Cerebellar cortex (tissue), 1 donor: Measurements from ENCODE around the gene AGBL4.

ENCODE experiments used
- DNase-seq: peaks from one replicate; pipeline ENCODE4 v3.0.0-alpha.2; 2015; ENCODE audit warnings: low spot score

Gene AGBL4

DNA sequence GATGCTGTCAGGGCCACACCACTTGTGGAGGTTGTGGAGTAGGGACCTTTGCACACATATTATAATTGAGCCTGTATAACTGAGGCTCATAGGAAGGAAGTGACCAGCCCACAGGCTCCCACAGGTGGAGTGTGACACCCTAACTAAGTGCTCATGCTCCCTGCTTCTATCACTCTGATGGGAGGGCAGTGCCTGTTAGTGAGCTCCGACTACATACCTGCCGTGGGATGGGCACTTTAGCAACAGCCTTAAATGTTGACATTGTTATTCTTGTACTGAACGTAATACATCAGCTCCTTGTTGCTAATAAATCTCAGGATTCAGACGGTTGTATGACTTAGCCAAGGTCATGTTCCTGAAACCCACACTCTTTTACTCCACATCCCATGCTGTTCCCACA, 1305.0 kb downstream of the AGBL4 start:
- DNase-seq, result no peak

DNA sequence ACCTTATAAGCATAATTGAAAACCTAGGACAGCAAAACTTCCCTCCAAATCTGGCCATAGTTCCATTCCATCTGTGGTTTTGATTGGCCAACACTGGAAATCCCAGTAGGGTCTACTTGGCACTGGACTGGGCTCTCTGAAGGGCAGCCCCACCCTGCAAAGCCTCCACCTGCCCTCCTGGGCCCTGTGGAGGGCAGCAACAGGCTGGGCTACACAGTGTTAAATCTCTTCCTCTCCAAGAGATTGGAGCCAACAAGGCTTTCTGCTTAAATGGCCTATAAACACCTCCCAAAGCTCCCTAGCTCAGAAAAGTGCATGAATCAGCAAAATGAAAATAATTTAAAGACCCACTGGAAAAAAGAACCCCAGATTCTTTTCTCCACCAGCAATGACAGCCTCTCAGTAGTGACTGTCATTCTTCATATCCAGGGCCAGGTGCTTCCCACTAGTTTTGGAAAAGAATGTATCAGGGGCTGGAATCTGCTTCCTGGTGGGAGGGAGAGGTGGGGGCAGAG, 1305.6 kb downstream of the AGBL4 start:
- DNase-seq, result no peak

DNA sequence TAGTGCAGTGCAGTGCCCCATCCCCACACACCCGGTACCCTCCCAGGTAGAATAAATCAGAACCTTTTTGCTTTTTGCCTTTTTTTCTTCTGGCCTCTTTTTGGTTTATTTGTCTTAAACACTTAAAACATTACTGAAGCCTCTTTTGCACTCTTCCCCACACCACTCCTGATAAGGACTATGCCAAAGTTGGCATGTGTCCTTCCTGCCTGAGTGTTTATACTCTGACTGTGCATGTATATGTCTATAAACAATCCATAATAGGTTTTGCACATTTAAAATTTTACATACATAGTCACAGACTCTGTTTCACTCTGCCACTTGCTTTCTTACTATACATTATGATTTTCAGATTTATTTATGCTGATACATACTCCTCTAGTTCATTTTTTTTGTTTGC, 1306.7 kb downstream of the AGBL4 start:
- no peak for DNase-seq

DNA sequence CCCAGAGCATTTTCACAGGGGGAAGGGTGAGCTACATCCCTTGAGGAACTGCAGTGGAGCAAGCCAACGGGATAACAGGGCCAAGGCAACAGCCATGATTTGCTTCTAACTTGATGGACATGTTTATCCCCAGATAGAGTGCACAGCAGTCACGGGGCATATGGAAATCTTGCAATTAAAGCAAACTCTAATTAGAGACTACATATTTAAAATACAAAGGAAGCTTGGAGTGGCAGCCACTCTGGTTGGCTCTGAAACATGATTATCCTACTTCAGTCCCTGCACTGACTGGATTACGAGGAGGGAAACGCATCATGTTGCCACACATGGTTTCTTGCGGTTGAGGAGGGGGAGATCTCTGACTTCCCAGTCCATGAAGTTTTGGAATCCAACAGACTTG, 1307.8 kb downstream of the AGBL4 start:
- DNase-seq, result no peak

DNA sequence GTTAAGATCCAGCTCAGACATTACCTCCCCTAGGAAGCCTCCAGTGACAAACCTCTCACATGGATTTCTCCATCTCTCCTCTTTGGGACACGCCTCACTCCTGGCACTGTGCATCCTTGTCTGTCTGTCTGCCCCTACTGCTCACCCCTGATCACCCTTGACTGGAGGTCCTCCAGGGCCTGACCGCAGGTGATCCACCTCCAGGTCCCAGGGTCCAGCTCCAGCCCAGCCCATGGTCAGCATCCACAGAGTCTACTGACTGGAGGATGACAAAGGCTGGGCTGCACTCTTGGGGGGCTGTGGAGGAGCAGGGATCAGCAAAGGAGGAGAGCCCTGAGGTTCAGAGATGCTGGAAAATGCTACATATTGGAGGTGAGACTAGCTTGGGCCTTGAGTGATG, 1312.8 kb downstream of the AGBL4 start:
- DNase-seq, result no peak

DNA sequence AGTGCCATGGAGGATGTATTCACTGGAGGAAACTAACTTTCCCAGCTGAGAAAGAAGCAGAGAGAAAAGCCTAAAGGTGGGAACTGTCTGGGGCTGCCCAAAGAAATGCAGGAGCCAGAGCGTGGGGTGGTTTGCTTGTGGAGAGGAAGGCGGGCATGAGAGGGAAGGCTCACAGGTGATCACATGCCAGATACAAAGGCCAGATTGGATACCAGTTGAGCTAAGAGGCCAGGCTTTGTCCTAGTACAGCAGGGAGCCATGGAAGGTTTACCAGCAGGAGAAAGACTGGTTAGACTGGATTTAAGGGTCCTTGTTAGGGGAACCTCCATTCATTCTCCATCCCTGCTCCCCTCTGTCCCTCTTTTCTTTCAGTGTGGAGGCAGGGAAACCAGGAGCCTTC, 1313.4 kb downstream of the AGBL4 start:
- DNase-seq, result no peak

DNA sequence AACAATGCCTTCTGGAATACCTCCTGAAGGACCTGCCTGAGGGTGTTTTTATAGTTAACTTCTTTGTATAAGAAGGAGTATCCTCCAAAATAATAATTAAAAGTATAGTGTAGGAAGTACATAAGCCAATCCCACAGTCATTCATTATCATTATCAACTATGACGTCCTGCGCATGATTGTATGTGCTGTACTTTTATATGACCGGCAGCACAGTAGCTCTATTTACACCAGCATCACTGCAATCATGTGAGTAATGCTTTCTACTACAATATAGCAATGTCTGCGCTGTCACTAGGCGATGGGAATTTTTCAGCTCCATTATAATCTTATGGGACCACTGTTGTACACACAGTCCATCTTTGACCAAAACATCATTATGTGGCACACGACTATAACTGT, 1319.0 kb downstream of the AGBL4 start:
- DNase-seq, result no peak

DNA sequence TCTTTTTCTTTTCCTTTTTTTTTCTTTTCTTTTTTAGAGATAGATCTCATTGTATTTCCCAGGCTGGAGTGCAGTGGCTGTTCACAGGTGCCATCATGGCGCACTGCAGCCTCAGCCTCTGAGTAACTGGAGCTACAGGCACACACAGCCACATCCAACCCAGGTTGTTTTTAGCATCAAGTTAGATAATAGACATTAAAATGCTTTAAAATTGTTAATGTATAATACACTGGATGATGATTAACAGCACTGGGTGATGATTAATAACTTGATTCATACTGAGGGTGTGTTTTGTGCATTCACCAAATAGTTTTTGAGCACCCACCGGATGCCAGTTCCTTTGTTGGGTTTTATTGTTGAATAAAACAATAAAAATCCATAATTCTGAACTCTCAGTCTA, 1322.3 kb downstream of the AGBL4 start:
- DNase-seq, result no peak

DNA sequence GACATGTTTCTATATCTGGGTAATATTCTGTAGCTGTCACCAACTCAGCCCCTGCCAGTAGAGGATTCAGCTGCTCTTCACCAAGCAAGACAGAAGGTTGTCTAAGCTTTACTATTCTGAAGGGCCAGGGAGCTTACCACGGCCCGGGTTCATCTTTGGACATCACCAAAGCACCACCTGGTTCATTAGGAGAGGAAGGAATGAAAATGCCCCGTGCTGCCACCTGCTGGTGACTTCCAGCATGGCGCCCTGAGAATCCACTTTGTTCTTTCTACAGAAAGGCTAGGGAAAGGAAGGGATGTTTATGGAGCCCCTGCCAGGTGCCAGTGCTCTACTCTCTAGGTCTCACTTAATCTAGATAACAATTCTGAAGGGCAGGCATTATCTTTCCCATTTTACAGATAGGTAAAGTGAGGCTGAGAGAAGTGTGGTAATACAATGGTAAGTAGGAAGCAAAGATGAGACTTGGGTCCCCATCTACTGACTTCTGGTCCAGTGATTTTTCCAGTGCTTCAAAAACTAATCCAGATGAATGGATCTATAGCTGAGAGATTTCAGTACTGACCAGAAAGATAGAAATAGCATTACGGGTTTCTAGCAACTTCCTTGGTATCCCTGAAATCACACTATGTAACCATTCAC, 1326.6 kb downstream of the AGBL4 start:
- DNase-seq, result peak; percentile 29

DNA sequence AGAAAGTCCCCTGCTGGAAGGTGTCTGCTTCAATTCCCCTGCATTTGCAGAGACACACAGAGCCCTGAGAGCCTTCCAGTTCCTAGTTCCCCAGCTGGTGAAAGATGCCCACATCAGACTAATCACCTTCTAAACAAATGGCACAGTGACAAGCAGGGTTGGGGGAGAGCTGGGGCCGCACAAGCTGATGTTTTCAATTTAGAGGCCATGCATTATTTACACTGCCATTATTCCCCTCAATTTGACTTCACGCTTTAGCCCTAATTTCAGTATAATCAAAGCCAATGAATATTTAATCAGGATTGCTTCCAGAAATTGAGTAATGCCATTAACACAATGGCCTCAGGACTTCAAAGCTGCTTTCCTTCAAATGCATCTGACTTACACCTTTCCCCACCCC, 1328.6 kb downstream of the AGBL4 start:
- DNase-seq, result no peak

DNA sequence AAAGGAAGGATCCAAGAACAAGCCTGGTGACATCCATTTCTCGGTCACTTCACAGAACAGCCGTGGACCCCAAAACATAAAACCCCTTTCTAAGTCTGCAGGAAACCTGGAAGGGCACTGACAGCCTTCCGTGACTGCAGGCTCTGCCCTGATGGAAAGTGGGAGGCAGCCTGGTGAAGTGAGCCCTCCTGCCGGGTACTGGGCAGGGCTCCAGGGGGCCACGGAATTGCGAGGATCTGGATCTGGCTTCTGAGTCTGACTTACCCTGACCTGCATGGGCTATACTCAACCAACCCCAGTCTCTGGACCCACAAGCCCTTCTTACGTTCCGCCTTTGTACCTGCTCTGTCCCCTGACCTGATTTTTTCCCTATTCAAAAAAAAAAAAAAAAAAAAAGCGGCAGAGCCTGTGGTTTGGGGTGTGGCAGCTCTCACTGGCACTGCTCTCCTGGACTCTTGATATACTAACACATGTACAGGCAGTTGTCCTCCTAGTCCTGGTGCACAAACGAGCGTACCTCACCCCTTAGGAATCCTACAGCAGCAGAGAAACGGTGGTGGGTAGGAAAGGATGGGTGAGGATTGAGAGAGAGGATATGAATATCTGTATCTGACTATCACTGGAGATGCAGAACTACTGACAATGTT, 1330.0 kb downstream of the AGBL4 start:
- no peak for DNase-seq

DNA sequence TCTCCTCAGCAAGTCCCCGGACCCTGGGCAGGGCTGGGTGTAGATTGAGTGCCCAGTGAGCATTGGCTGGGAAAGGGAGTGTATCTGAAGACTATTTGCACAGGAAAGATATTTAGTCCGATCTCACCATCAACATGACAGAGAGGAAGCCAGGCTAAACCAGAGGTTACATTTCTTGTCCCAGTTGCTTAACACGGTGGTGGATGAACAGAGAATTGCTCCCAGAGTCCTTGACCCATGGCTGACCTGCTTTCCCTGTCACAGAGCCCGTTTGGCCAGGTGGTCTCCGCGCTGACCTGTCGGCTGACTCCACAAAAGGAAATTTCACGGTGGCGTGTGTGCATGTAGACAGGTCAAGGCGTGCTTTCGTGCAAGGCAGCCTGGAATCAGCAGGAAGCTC, 1330.6 kb downstream of the AGBL4 start:
- DNase-seq, result no peak

DNA sequence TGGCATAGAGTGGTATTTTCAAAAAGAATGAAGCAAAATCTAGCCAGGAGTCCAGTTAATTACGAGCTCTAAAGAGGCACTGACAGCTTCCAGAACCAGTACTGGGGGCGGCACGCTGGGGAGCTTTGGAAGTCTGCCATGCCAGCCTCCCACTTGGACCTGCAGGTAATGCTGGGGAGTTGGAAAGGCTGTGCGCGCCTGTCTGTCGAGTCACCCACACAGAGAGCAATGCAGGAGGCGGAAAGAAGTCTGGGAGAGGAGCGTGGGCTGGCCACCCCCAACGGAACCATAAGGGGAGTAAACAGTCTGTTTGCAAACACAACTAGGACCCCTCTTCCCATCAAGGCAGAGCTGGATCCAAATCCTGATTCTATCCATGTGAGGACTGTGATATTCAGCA, 1331.5 kb downstream of the AGBL4 start:
- no peak for DNase-seq

DNA sequence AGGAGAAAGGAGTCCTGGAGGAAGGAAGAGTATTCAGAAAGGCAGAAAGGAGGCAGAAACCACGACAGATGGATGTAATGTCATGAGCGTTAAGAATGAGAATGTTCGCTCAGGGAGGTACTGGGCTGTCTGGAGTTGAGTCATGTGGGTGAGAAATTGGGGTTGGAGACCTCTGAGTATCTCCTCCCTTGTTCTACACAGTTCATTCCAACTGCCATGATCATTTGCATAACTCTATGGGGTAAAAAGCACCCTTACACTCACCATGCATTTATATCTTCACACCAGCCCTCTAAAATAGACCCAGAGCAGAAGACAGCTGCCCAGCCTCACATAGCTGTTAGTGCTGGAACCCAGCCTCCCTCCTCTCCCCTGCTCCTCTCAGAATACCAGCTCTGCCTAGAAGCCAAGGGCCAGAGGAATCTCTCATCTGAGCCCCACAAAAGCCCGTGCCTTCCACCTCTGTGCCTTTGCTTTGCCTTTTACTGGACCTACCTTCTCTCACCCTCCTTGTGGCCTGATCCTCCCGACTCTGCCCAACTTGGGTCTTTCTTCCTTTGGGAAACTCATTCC, 1332.2 kb downstream of the AGBL4 start:
- DNase-seq, result no peak

DNA sequence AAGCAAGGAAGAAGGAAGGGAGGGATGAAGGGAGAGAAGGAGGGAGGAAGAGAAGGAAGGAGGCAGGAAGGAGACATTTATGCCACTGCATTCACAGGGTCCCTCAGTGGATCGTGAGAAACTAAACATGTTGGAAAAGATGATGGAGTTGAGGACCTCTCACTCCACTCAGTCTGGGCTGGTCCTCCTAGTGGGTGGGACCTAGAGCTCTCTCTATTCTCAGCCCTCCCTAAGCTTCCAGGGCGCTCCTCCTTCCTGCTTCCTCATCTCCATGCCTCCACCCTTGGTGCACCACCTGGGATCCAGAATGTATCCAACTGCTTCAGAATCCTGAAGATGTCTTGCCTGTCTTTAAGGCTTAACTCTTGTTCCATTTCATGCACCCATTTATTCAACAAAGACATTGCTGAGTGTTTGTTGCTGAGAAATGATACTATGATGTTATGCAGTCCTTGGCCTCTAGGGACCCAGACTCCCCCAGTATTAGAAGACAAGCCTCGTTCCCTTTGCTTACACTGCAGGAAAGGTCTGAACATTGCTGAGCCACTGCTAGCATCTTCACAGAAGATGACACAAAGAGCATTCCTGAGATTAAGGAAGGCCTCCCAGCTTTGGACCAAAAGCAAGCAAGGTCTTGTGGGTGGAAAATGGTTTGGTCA, 1335.5 kb downstream of the AGBL4 start:
- no peak for DNase-seq

DNA sequence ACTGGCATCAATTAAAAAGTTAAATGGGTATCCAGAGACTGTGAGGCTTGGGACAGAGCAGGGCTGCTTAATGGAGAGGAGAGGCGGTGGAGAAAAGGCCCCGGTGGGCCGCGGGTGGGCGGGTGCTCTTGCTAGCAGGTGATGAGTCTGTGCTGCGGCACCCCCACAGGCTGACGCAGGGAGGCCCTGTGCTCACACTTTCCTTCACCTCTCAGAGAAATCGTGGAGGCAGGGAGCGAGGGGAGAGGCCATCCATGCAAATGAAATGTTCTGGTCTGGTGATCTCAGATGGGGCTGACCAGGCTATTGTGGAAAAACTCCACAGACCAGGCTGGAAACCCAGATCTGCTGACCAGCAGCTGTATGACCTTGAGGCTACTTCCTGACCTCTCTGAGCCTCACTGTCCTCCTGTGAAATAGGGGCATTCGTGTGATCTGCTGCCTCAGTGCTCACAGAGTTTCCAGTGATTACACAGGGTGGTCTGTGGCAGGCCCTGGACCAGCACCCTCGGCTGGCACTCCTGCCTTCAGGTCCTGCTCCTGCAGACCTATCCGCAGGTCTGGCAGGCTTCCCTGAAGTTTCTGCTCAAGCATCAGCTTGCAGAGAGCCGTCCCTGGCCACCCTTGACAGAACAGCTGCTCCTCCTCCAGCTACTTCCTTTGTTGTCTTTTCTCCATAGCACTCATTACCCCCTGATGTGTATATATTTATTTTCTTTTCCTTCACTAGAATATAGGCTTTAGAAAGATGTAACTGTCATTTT, 1336.3 kb downstream of the AGBL4 start:
- DNase-seq, result no peak

DNA sequence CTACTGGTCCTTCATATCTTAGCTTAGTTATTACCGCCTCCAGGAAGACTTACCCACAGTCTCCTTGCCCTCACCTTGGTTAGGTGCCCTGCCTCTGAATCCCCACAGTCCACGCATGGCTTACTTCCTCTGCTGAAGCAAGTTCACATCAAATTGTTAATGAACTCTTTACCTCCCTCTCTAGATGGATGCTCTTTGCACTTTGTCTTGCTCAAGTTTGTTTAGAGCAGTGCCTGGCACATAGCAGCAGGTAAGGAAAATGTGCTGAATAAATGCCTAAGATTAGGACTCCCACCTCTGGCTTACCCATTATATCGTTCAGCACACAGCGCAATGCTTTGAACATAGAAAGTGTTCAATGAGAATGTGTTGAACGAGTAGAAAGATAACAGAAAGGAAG, 1337.6 kb downstream of the AGBL4 start:
- DNase-seq, result no peak

DNA sequence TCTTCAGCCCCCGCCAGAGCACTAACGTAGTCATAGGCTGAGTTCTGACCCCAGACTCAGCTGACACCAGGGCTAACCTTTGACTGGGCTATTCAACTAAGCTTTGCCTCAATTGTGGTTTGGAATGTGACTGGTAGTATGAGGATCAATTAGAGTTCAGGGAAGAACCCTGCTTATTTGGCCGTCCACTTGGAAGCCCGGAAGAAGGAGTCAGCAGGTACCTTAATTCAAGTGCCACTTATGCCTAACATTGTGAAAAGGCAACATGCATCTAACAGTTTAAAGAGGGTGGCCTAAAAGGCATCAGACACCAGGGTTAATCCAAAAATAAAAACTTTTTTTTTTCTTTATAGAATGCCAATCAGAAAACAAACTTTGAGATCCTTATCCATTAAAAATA, 1339.4 kb downstream of the AGBL4 start:
- no peak for DNase-seq

DNA sequence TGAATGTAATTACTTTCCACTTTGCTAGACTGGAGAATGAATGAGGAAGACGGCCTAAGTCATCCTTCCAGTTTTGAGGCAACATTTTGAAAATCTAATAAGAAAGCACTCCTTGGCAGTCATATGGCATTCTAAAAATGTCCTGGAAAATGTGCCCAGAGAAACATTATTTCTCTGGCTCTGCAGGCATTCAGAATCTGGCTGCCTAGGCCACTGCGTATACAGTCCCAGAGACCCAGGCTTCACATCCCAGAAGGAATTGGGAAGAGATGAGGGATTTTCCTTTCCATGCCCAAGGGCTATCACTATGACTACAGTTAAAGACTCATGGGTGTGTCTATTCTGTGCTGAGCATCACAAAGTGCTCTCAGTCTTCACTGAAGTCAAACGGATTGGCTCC, 1339.9 kb downstream of the AGBL4 start:
- no peak for DNase-seq

DNA sequence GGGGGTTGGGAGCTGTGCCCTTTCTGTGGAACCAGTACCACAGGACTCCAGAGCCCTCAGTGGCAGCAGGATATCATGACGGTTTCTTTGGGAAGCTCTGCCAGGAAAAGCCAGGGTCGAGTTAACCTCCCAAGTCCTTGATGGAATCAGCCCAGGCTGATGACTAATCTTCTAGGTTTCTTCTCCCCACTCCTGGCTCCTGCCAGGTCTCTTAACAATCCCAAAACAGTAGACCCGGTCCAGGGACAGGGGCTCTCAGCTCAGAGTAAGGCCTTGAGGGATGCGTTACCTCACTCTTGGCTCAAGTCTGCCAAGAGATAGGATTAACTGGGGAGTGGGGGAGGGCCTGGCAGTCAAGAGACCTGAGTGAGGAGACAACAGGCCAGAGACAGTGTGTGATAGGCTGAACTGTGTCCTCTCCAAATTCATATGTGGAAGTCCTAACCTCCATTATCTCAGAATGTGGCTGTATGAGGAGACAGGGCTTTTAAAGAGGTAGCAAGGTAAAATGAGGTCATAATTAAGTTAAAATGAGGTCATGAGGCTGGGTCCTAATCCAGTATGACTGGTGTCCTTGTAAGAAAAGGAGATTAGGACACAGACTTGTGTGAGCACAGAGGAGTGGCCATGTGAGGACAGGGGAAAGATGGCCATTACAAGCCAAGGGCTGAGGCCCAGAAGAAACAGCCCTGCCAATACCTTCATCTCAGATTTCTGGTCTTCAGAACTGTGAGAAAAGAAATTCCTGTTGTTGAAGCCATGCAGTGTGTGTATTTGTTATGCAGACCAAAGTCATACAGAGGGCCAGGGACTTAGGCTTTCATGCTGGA, 1342.1 kb downstream of the AGBL4 start:
- DNase-seq, result no peak

DNA sequence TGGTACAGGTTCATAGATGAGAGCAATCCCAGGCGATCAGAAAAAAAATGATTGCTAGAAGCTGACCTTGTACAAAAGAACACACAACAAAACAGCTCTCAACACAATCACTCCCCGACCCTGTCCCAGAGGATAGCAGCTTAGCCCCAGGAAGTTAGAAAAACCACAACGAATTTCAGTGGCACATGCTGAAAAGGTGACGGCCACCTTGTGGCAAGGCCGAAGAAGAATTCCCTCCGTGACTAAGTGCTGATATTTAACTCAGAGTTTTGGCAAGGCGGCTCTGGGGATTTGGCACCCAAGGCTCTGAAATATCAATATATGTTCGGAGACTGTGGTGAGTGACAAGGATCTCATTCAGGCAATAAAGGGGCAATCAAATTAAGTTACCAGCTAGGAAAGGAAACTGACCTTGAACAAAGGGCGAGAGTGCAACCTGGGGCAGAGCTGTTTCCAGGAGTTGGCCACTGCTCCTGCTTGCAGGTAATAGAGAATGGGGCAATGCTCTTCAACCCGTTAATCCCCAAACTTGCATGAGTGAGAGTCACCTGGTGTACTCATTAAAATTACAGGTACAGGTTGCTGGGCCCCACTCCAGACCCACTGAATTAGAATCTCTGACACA, 1343.2 kb downstream of the AGBL4 start:
- no peak for DNase-seq
